ENCODE results near the gene SMIM44.

GRCh38 chr19:3499738-3500428, 16.6 kb upstream of the SMIM44 start:
- TF ChIP-seq, protein P1, sequence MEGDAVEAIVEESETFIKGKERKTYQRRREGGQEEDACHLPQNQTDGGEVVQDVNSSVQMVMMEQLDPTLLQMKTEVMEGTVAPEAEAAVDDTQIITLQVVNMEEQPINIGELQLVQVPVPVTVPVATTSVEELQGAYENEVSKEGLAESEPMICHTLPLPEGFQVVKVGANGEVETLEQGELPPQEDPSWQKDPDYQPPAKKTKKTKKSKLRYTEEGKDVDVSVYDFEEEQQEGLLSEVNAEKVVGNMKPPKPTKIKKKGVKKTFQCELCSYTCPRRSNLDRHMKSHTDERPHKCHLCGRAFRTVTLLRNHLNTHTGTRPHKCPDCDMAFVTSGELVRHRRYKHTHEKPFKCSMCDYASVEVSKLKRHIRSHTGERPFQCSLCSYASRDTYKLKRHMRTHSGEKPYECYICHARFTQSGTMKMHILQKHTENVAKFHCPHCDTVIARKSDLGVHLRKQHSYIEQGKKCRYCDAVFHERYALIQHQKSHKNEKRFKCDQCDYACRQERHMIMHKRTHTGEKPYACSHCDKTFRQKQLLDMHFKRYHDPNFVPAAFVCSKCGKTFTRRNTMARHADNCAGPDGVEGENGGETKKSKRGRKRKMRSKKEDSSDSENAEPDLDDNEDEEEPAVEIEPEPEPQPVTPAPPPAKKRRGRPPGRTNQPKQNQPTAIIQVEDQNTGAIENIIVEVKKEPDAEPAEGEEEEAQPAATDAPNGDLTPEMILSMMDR (optimal IDR thresholded peaks at IDR 0.05 in 1 of 3, IDR thresholded peaks at IDR 0.05 in 1 of 3, conservative IDR thresholded peaks at IDR 0.05 in 1 of 3; ENCODE audit: extremely low read depth in 1 of 3, insufficient read depth in 2 of 3, low read length in 3 of 3) = no peak
- TF ChIP-seq EZH2 (IDR thresholded peaks at IDR 0.05; ENCODE audit: low read length) = no peak
